GM06990 (cell line): ENCODE measurements around the gene ING1.
"Not testable (repeated sequence)": the region's sequence is repeated elsewhere in the genome, so short reads cannot be mapped to it uniquely, and the experiment has no call there.

ENCODE experiments used
- DNase-seq: peaks from one replicate; pipeline ENCODE4 v3.0.0-alpha.2; 2011; ENCODE audit not compliant: insufficient read length; ENCODE audit errors: extremely low read depth
- H3K27me3 ChIP-seq: replicated peaks from 2 replicates; pipeline ENCODE4 v1.6.0; 2011; ENCODE audit warnings: low read length; ENCODE audit not compliant: control insufficient read depth, insufficient read depth
- H3K36me3 ChIP-seq: 2 replicates; pipeline ENCODE4 v1.5.1; 2011; ENCODE audit warnings: low read length; ENCODE audit not compliant: control insufficient read depth, insufficient read depth
- H3K4me3 ChIP-seq: replicated peaks from 2 replicates; pipeline ENCODE4 v1.5.1; 2011; ENCODE audit warnings: low read depth, mild to moderate bottlenecking, control low read depth, low read length
- TF ChIP-seq, protein P1 (sequence below): IDR thresholded peaks from 2 replicates; pipeline ENCODE4 v1.5.1; 2011; ENCODE audit warnings: low read length, control low read depth, mild to moderate bottlenecking, inconsistent platforms; ENCODE audit not compliant: insufficient read depth, poor library complexity, severe bottlenecking

Gene ING1

DNA sequence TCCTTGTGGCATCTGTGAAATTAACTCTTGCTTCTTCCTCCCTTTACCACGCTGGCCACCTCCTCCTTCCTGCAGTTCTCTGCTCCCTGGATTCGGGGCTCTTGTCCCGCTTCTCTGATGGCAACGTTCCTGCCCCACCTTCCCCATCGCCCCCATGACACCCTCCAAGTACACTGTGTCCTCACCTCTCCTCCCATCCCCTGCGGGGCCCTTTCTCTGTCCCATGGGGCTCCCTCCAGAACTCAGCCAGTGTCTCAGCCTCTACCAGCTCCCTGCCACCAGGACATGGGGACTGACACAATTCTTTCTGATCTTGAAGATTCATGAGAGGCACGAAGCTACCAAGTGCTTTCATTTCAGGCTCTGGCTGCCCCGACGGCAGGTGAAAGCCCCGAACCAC lies 16.7 kb upstream of the ING1 start:
- Histone ChIP-seq H3K4me3 (no peak overlapping the region), H3K27me3 (no peaks in the 10 kb centered on the region), H3K36me3 (peaks cover 13% of the 10 kb centered on the region)
- DNase-seq = no peak
- TF ChIP-seq, protein P1, sequence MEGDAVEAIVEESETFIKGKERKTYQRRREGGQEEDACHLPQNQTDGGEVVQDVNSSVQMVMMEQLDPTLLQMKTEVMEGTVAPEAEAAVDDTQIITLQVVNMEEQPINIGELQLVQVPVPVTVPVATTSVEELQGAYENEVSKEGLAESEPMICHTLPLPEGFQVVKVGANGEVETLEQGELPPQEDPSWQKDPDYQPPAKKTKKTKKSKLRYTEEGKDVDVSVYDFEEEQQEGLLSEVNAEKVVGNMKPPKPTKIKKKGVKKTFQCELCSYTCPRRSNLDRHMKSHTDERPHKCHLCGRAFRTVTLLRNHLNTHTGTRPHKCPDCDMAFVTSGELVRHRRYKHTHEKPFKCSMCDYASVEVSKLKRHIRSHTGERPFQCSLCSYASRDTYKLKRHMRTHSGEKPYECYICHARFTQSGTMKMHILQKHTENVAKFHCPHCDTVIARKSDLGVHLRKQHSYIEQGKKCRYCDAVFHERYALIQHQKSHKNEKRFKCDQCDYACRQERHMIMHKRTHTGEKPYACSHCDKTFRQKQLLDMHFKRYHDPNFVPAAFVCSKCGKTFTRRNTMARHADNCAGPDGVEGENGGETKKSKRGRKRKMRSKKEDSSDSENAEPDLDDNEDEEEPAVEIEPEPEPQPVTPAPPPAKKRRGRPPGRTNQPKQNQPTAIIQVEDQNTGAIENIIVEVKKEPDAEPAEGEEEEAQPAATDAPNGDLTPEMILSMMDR = no peak

DNA sequence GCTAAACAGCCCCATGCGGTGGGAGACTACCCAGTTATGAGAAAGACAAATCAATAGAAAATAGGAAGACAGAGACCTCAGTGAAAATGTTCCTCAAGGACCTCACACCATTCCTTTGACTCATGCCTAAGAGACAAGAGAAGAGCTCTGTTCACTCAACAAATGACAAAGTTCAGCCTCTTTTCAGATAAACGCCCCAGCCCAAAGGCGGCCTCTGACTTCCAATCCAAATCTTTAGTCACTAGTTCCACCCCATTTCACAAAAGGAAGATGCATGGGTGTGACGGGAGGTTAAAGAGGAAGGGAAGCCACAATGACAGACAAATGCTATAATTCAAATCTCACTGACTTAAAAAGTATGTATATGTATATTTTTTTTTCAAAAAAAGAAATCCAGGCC lies 15.7 kb upstream of the ING1 start:
- DNase-seq = no peak
- no peak overlapping the region for H3K4me3 ChIP-seq
- H3K27me3 ChIP-seq = no peaks in the 10 kb centered on the region
- peaks cover 17% of the 10 kb centered on the region for H3K36me3 ChIP-seq
- TF ChIP-seq, protein P1 = no peak

DNA sequence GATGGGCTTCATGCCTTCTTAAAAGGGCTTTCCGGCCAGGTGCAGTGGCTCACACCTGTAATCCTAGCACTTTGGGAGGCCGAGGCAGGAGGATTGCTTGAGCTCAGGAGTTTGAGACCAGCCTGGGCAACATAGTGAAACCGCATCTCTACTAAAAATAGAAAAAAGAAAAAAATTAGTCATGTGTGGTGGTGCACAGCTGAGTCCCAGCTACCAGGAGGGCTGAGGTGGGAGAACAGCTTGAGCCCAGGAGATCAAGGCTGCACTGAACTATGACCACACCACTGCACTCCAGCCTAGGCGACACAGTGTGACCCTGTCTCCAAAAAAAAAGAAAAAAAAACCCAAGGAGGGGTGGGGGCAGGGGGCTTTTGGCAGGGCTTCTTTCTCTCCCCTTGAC lies 14.8 kb upstream of the ING1 start:
- H3K36me3 ChIP-seq = peaks cover 19% of the 10 kb centered on the region
- H3K4me3 ChIP-seq = no peak overlapping the region
- H3K27me3 ChIP-seq = no peaks in the 10 kb centered on the region
- DNase-seq = no peak
- TF ChIP-seq, protein P1 = no peak

DNA sequence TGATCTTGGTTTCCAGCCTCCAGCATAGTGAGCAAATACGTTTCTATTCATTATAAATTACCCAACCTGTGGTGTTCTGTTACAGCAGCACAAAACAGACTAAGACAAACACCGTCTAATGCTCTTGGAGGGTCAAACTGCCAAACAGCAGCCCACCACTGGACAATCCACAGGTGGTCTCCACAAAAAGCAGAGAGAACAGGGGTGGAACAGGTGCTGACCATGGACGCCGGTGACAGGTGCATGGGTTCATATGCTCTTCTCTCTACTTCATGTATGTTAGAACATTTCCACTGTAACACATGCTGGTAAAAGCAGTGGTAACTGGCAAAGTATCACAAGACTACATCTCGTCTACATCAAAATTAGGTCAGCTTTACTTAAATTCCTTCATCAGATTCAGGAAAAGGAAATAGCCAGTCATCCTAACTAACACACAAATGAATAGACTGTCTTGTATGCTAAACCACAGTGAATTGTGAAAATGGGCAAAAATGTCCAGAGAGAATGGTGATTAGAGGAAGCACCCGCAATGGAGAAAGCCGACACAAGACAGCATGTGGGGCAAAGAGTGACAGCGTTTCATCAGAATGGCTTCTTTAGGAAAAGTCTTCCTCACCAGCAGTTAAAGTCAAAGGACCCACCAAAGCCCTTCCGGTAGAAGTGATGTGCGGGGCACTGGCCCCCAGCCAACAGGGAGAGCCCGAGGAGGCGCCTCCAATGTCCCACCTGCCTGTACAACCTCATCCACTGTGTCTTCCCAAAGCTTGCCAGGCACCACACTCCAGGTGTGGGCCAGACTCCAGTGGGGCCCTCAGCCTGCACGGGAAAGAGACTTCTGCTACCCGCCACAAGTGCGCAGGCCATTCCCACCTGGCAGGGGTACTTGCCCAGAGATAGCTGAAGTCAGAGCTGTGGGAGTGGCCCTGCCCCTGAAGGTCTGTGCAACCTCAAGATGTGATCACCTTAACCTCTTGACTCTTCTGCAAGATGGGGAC lies 14.1 kb upstream of the ING1 start:
- Histone ChIP-seq H3K4me3 (no peak overlapping the region), H3K36me3 (peaks cover 19% of the 10 kb centered on the region), H3K27me3 (no peaks in the 10 kb centered on the region)
- TF ChIP-seq, protein P1 = no peak
- no peak for DNase-seq

DNA sequence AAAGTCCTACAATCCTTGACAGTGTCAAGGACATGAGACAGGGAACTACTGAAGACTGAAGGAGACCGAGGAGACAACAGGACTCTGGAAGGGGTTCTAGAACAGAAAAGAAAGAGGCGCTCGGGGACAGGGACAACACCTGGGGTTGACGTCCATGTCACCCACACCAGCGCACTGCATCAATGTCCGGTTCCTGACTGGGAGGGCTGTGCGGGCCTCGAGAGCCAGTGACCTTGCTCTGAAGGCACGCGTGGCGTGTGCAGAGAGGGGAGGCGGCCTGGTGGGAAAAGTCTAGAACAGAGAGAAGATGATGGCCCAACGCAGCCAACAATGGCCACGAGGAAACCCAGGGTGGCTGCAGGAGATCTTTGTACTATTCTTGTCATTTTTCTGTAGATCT lies 13.3 kb upstream of the ING1 start:
- DNase-seq = no peak
- Histone ChIP-seq H3K4me3 (no peak overlapping the region), H3K36me3 (peaks cover 19% of the 10 kb centered on the region), H3K27me3 (no peaks in the 10 kb centered on the region)
- TF ChIP-seq, protein P1 = no peak

DNA sequence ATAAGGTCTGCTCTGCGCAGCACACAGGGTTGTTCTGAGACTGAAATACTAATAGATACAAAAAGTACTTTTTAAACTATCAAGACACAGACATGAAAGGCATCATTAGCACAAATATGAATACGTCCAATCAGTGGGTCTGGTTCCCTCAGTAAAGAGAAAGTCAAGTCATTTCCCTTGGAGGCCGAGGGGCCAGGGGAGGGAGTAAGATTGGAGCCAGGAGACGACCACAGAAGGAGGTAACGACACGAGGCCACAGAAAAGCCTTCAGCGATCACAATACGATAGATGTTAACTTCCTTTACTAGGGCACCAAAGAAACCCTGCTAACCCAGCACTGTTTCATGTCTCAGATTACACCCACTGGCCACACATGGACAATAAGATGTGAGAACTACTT lies 12.9 kb upstream of the ING1 start:
- DNase-seq = no peak
- Histone ChIP-seq H3K36me3 (peaks cover 19% of the 10 kb centered on the region), H3K27me3 (no peaks in the 10 kb centered on the region), H3K4me3 (no peak overlapping the region)
- TF ChIP-seq, protein P1 = no peak

DNA sequence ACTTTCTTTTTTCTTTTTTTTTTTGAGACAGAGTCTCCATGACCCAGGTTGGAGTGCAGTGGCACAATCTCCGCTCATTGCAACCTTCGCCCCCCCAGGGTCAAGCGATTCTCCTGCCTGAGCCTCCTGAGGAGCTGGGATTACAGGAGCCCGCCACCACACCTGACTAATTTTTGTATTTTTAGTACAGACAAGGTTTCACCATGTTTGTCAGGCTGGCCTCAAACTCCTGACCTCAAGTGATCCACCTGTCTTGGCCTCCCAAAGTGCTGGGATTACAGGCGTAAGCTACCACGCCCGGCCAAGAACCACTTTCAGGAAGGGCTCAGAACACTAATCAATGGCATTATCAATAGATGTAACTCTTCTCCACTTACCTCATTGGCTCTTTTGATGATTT lies 12.4 kb upstream of the ING1 start:
- not testable (repeated sequence) for H3K4me3 ChIP-seq, DNase-seq, H3K27me3 ChIP-seq
- peaks cover 19% of the 10 kb centered on the region for H3K36me3 ChIP-seq
